PC-3 (cell line): Measurements from ENCODE around the gene ADORA2A. TPM values are rescaled to one million over a fixed set of nuclear protein-coding genes. Genes with fewer than 3 reads are reported as not detected.

Experiments
- ATAC-seq: fragments of 200-7000 bp; cut with Tn5 transposase; 2 replicates; pipeline ENCODE4 v1.9.1; 2020; ENCODE audit warnings: mild to moderate bottlenecking, moderate library complexity
- BruUV-seq: library from RNA; stranded (reverse); fragments of 400-500 nt; replicated peaks from 2 replicates; lab custom pipeline; 2021; lab: Mats Ljungman, UMichigan
- CTCF ChIA-PET: fragments of 300-600 bp; sonication (Branson Sonifier 250); formaldehyde crosslinking; loops from one replicate; lab custom pipeline; 2022; ENCODE audit warnings: antibody characterized with exemption; lab: Charles Lee
- POLR2A ChIA-PET: fragments of 300-600 bp; sonication (Branson Sonifier 250); formaldehyde crosslinking; loops from one replicate; lab custom pipeline; 2022; ENCODE audit warnings: antibody characterized with exemption; ENCODE audit not compliant: unreplicated experiment; lab: Charles Lee
- DNase-seq: peaks from one replicate; pipeline ENCODE4 v3.0.0-alpha.2; 2015
- H2AFZ ChIP-seq: fragments of 300-600 bp; sonication (generic); 2 replicates; pipeline ENCODE4 v1.6.0; 2016; ENCODE audit warnings: antibody characterized with exemption, low read length
- H3F3A ChIP-seq: fragments of 300-600 bp; sonication (generic); one replicate; pipeline ENCODE4 v1.6.0; 2017; ENCODE audit warnings: antibody characterized with exemption, low read length, control low read depth, mild to moderate bottlenecking; ENCODE audit not compliant: unreplicated experiment
- H3K27ac ChIP-seq: fragments of 300-600 bp; sonication (generic); 2 replicates; pipeline ENCODE4 v1.5.1; 2016; ENCODE audit warnings: mild to moderate bottlenecking, low read length
- H3K27me3 ChIP-seq: fragments of 300-600 bp; sonication (generic); 2 replicates; pipeline ENCODE4 v1.6.1; 2016; ENCODE audit warnings: low read length, mixed read lengths
- H3K36me3 ChIP-seq: fragments of 300-600 bp; sonication (generic); 2 replicates; pipeline ENCODE4 v1.6.1; 2016; ENCODE audit warnings: low read depth, mixed run types, low read length, mixed read lengths
- H3K4me1 ChIP-seq: fragments of 300-600 bp; sonication (generic); 2 replicates; pipeline ENCODE4 v1.5.1; 2016; ENCODE audit warnings: low read length; ENCODE audit not compliant: insufficient read depth
- H3K4me2 ChIP-seq: fragments of 300-600 bp; sonication (generic); 2 replicates; pipeline ENCODE4 v1.6.0; 2016; ENCODE audit warnings: low read length
- H3K4me3 ChIP-seq: fragments of 300-600 bp; sonication (generic); 2 replicates; pipeline ENCODE4 v1.5.1; 2016; ENCODE audit warnings: mild to moderate bottlenecking, low read length, mixed read lengths
- H3K79me2 ChIP-seq: fragments of 300-600 bp; sonication (generic); 2 replicates; pipeline ENCODE4 v1.6.1; 2017; ENCODE audit warnings: low read length, mixed read lengths
- H3K9ac ChIP-seq: fragments of 300-600 bp; sonication (generic); 2 replicates; pipeline ENCODE4 v1.6.0; 2016; ENCODE audit warnings: mild to moderate bottlenecking, low read length
- H3K9me2 ChIP-seq: fragments of 300-600 bp; sonication (generic); replicated peaks from 2 replicates; pipeline ENCODE4 v1.6.1; 2016; ENCODE audit warnings: mixed run types, low read length, mixed read lengths
- H3K9me3 ChIP-seq: fragments of 300-600 bp; sonication (generic); 2 replicates; pipeline ENCODE4 v1.6.1; 2016; ENCODE audit warnings: low read length, mixed read lengths
- H4K20me1 ChIP-seq: fragments of 300-600 bp; sonication (generic); 2 replicates; pipeline ENCODE4 v1.6.1; 2016; ENCODE audit warnings: low read length, mixed read lengths
- CTCF ChIP-seq: fragments of 300-600 bp; sonication (generic); conservative IDR thresholded peaks from 2 replicates; pipeline ENCODE4 v1.5.1; 2017; ENCODE audit warnings: antibody characterized with exemption, low read depth, mild to moderate bottlenecking, low read length
- EZH2 ChIP-seq: fragments of 300-600 bp; sonication (generic); IDR thresholded peaks from one replicate; pipeline ENCODE4 v1.6.1; 2017; ENCODE audit warnings: antibody characterized with exemption, mild to moderate bottlenecking, low read length; ENCODE audit not compliant: unreplicated experiment
- EZH2phosphoT487 ChIP-seq: fragments of 300-600 bp; sonication (generic); IDR thresholded peaks from 2 replicates; pipeline ENCODE4 v1.6.1; 2018; ENCODE audit warnings: mild to moderate bottlenecking, antibody characterized with exemption, low read length, borderline replicate concordance
- intact Hi-C: fragments of 100-400 bp; cut with micrococcal nuclease; formaldehyde crosslinking; loops from 2 replicates; pipeline ENCODE4 v1.9.0; 2023
- total RNA-seq: library from RNA; depleted of rRNA; stranded (reverse); fragments of >200 nt; gene quantifications from 2 replicates; pipeline ENCODE4 v1.2.3, GENCODE V29; 2014

The ADORA2A gene
- total RNA-seq, 1 experiment from 2014 or later = 1.7 TPM

- Histone ChIP-seq H3K9me2 (no peaks in the 10 kb centered on the region), H3K27ac (no peak overlapping the region), H3K79me2 (no peaks in the 10 kb centered on the region), H4K20me1 (no peaks in the 10 kb centered on the region), H3K9ac (no peak overlapping the region), H3K4me1 (no peaks in the 10 kb centered on the region), H3K36me3 (no peaks in the 10 kb centered on the region), H3K4me2 (no peak overlapping the region), H3K27me3 (no peaks in the 10 kb centered on the region), H2AFZ (no peak overlapping the region), H3K9me3 (no peaks in the 10 kb centered on the region), H3K4me3 (no peak overlapping the region), H3F3A (no peaks in the 10 kb centered on the region)
- ATAC-seq (no peak), DNase-seq (peak; percentile 3)
- intact Hi-C loops = no loop called here
- BruUV-seq = no TSS peak
- ChIA-PET POLR2A (no interaction called here), CTCF (no interaction called here)
- no peak for TF ChIP-seq CTCF
- no peak for TF ChIP-seq EZH2phosphoT487
- TF ChIP-seq EZH2 = no peak
These were observed 39.4 kb downstream of the ADORA2A start for GRCh38 chr22:24466716-24467328.

- CTCF ChIA-PET = no interaction called here
- Histone ChIP-seq H3K9me2 (no peaks in the 10 kb centered on the region), H3K4me2 (no peak overlapping the region), H3K4me1 (no peaks in the 10 kb centered on the region), H3K4me3 (no peak overlapping the region), H3K27me3 (no peaks in the 10 kb centered on the region), H3K36me3 (no peaks in the 10 kb centered on the region), H4K20me1 (no peaks in the 10 kb centered on the region), H3K9me3 (no peaks in the 10 kb centered on the region), H3K79me2 (no peaks in the 10 kb centered on the region), H3K9ac (no peak overlapping the region), H3F3A (no peaks in the 10 kb centered on the region), H3K27ac (no peak overlapping the region), H2AFZ (no peak overlapping the region)
- TF ChIP-seq EZH2phosphoT487 = no peak
- no peak for TF ChIP-seq EZH2
- TF ChIP-seq CTCF = no peak
- ATAC-seq = no peak
- no peak for DNase-seq
- intact Hi-C loops = no loop called here
- BruUV-seq = no TSS peak
- POLR2A ChIA-PET = no interaction called here
These were observed 39.9 kb downstream of the ADORA2A start for GRCh38 chr22:24467340-24467739.

DNA sequence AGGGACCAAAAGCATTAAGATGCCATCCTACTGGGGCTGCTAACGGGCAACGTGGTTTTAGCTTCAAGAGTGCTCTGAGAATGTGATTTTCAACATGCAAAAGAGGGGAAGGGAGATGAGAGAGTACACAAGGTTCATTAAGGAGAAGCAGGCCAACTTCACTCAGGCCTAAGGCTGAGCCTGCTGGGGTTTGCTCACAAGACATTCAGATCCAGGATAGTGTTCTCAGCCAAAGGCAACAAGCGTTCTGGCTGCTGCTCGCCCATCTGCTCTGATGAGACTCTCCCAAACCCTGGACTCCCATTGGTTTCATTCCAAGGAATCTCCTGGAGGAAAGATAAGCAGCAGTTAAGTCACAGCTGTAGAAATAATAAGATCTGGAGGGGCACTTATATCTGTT is 44.2 kb downstream of the ADORA2A start:
- Histone ChIP-seq H3K9me2 (no peaks in the 10 kb centered on the region), H3F3A (no peaks in the 10 kb centered on the region), H3K4me2 (no peak overlapping the region), H3K79me2 (no peaks in the 10 kb centered on the region), H2AFZ (no peak overlapping the region), H3K4me1 (peaks cover 13% of the 10 kb centered on the region), H3K27ac (no peak overlapping the region), H3K9ac (no peak overlapping the region), H3K9me3 (no peaks in the 10 kb centered on the region), H3K36me3 (no peaks in the 10 kb centered on the region), H3K27me3 (no peaks in the 10 kb centered on the region), H4K20me1 (no peaks in the 10 kb centered on the region), H3K4me3 (no peak overlapping the region)
- ATAC-seq (no peak), DNase-seq (no peak)
- CTCF ChIA-PET = no interaction called here
- POLR2A ChIA-PET = no interaction called here
- intact Hi-C loops = no loop called here
- TF ChIP-seq CTCF (no peak), EZH2 (no peak), EZH2phosphoT487 (no peak)
- BruUV-seq = no TSS peak
